Inflammatory macrophage treated with lipopolysaccharide for 1 hour (primary cell): ENCODE data around the gene PDE9A.

Source experiments
- DNase-seq, 2 donors: peaks; one replicate each; pipeline ENCODE4 v3.0.0-alpha.2; 2020 to 2022

PDE9A gene

GRCh38 chr21:42673633-42674328 is 20.4 kb downstream of the PDE9A start:
- no peak for DNase-seq

- DNase-seq: no peak
These were observed 21.0 kb downstream of the PDE9A start for GRCh38 chr21:42674351-42674940.

- no peak for DNase-seq
These were observed 22.0 kb downstream of the PDE9A start for GRCh38 chr21:42675403-42675802.

GRCh38 chr21:42676808-42677207 is 23.4 kb downstream of the PDE9A start:
- no peak for DNase-seq

GRCh38 chr21:42677339-42678321 is 24.2 kb downstream of the PDE9A start:
- DNase-seq: no peak

GRCh38 chr21:42678618-42679295 is 25.3 kb downstream of the PDE9A start:
- DNase-seq: no peak

GRCh38 chr21:42679319-42680057 is 26.1 kb downstream of the PDE9A start:
- DNase-seq: no peak

- DNase-seq: no peak
These were observed 26.6 kb downstream of the PDE9A start for GRCh38 chr21:42680058-42680330.

- DNase-seq: no peak
These were observed 27.0 kb downstream of the PDE9A start for GRCh38 chr21:42680429-42680828.

- no peak for DNase-seq
These were observed 28.1 kb downstream of the PDE9A start for GRCh38 chr21:42681296-42682206.

- no peak for DNase-seq
These were observed 29.3 kb downstream of the PDE9A start for GRCh38 chr21:42682661-42683210.

GRCh38 chr21:42683371-42684108 is 30.1 kb downstream of the PDE9A start:
- DNase-seq: no peak

GRCh38 chr21:42684109-42684916 is 30.9 kb downstream of the PDE9A start:
- no peak for DNase-seq

GRCh38 chr21:42685036-42685435 is 31.6 kb downstream of the PDE9A start:
- no peak for DNase-seq

- no peak for DNase-seq
These were observed 32.6 kb downstream of the PDE9A start for GRCh38 chr21:42685954-42686500.

- no peak for DNase-seq
These were observed 34.4 kb downstream of the PDE9A start for GRCh38 chr21:42687796-42688195.

GRCh38 chr21:42688226-42688840 is 34.9 kb downstream of the PDE9A start:
- DNase-seq: no peak

GRCh38 chr21:42688841-42689371 is 35.5 kb downstream of the PDE9A start:
- no peak for DNase-seq
